Measurements from ENCODE around the gene VAV3.
"Not testable (repeated sequence)": the region's sequence is repeated elsewhere in the genome, so short reads cannot be mapped to it uniquely, and the experiment has no call there.

- not testable (repeated sequence) for TF ChIP-seq CTCF (IDR thresholded peaks at IDR 0.05); MXI1 (IDR thresholded peaks at IDR 0.05; ENCODE audit: low read depth, low read length); USF1 (IDR thresholded peaks at IDR 0.05; ENCODE audit: borderline replicate concordance, low read depth); ELF1 (IDR thresholded peaks at IDR 0.05); RFX5 (IDR thresholded peaks at IDR 0.05; ENCODE audit: low read length); SIN3A (IDR thresholded peaks at IDR 0.05; ENCODE audit: borderline replicate concordance, low read depth, low read length); EP300 (IDR thresholded peaks at IDR 0.05; ENCODE audit: borderline replicate concordance in 1 of 2, low read depth in 1 of 2, low read length in 1 of 2); POLR2AphosphoS5 (IDR thresholded peaks at IDR 0.05; ENCODE audit: low read depth, low read length); GABPA (IDR thresholded peaks at IDR 0.05; ENCODE audit: low read depth); FOXJ3 (CRISPR knock-in tag; IDR thresholded peaks at IDR 0.05)
Measured at GRCh38 chr1:107720210-107720609, 244.8 kb downstream of the VAV3 start.
